ENCODE data around the gene NOS1.
"Not testable (repeated sequence)": the region's sequence is repeated elsewhere in the genome, so short reads cannot be mapped to it uniquely, and the experiment has no call there.

Gene NOS1

GRCh38 chr12:117208811-117209455 is 152.5 kb downstream of the NOS1 start:
- H3K27me3 ChIP-seq (replicated peaks; ENCODE audit: control insufficient read depth, insufficient read depth, low read length): peaks cover 36% of the 10 kb centered on the region
- no peak overlapping the region for H3K4me3 ChIP-seq (ENCODE audit: low read length)
- no peaks in the 10 kb centered on the region for H3K9me3 ChIP-seq (ENCODE audit: control insufficient read depth, low read length)
- no peak for DNase-seq (ENCODE audit: low read depth)
- no peaks in the 10 kb centered on the region for H3K36me3 ChIP-seq (ENCODE audit: control insufficient read depth, insufficient read depth, low read length, severe bottlenecking)
- no peaks in the 10 kb centered on the region for H3K4me1 ChIP-seq (ENCODE audit: control insufficient read depth, insufficient read depth, low read length)
- no peak overlapping the region for H3K9ac ChIP-seq (ENCODE audit: low read length)

GRCh38 chr12:117208206-117208605 is 153.2 kb downstream of the NOS1 start:
- no peak overlapping the region for H3K9ac ChIP-seq (ENCODE audit: low read length)
- H3K9me3 ChIP-seq (ENCODE audit: control insufficient read depth, low read length): no peaks in the 10 kb centered on the region
- DNase-seq (ENCODE audit: low read depth): no peak

GRCh38 chr12:117207675-117208074 is 153.8 kb downstream of the NOS1 start:
- Histone ChIP-seq H3K4me3 (ENCODE audit: low read length) (no peak overlapping the region), H3K27me3 (replicated peaks; ENCODE audit: control insufficient read depth, insufficient read depth, low read length) (peaks cover 30% of the 10 kb centered on the region), H3K4me1 (ENCODE audit: control insufficient read depth, insufficient read depth, low read length) (no peaks in the 10 kb centered on the region), H3K9me3 (ENCODE audit: control insufficient read depth, low read length) (no peaks in the 10 kb centered on the region), H3K36me3 (ENCODE audit: control insufficient read depth, insufficient read depth, low read length, severe bottlenecking) (no peaks in the 10 kb centered on the region), H3K9ac (ENCODE audit: low read length) (no peak overlapping the region)
- no peak for DNase-seq (ENCODE audit: low read depth)

More at GRCh38 chr12:117208206-117208605, 153.2 kb downstream of the NOS1 start:
- Histone ChIP-seq H3K4me3 (ENCODE audit: low read length) (no peak overlapping the region), H3K36me3 (ENCODE audit: control insufficient read depth, insufficient read depth, low read length, severe bottlenecking) (no peaks in the 10 kb centered on the region), H3K27me3 (replicated peaks; ENCODE audit: control insufficient read depth, insufficient read depth, low read length) (peaks cover 29% of the 10 kb centered on the region), H3K4me1 (ENCODE audit: control insufficient read depth, insufficient read depth, low read length) (no peaks in the 10 kb centered on the region)

- no peak overlapping the region for H3K4me3 ChIP-seq (ENCODE audit: low read length)
- H3K4me1 ChIP-seq (ENCODE audit: control insufficient read depth, insufficient read depth, low read length): no peaks in the 10 kb centered on the region
- H3K9me3 ChIP-seq (ENCODE audit: control insufficient read depth, low read length): peaks cover 5% of the 10 kb centered on the region
- no peaks in the 10 kb centered on the region for H3K36me3 ChIP-seq (ENCODE audit: control insufficient read depth, insufficient read depth, low read length, severe bottlenecking)
- DNase-seq (ENCODE audit: low read depth): no peak
- peaks cover 22% of the 10 kb centered on the region for H3K27me3 ChIP-seq (replicated peaks; ENCODE audit: control insufficient read depth, insufficient read depth, low read length)
- no peak overlapping the region for H3K9ac ChIP-seq (ENCODE audit: low read length)
Observed at GRCh38 chr12:117202556-117202955, 158.9 kb downstream of the NOS1 start.

- Histone ChIP-seq H3K4me3 (ENCODE audit: low read length) (no peak overlapping the region), H3K9ac (ENCODE audit: low read length) (no peak overlapping the region), H3K4me1 (ENCODE audit: control insufficient read depth, insufficient read depth, low read length) (no peaks in the 10 kb centered on the region), H3K27me3 (replicated peaks; ENCODE audit: control insufficient read depth, insufficient read depth, low read length) (peaks cover 23% of the 10 kb centered on the region), H3K9me3 (ENCODE audit: control insufficient read depth, low read length) (peaks cover 5% of the 10 kb centered on the region), H3K36me3 (ENCODE audit: control insufficient read depth, insufficient read depth, low read length, severe bottlenecking) (no peaks in the 10 kb centered on the region)
- no peak for DNase-seq (ENCODE audit: low read depth)
Observed at GRCh38 chr12:117202033-117202432, 159.4 kb downstream of the NOS1 start.

- not testable (repeated sequence) for H3K4me1 ChIP-seq (ENCODE audit: control insufficient read depth, insufficient read depth, low read length); H3K9ac ChIP-seq (ENCODE audit: low read length); H3K9me3 ChIP-seq (ENCODE audit: control insufficient read depth, low read length); H3K4me3 ChIP-seq (ENCODE audit: low read length); DNase-seq (ENCODE audit: low read depth); H3K36me3 ChIP-seq (ENCODE audit: control insufficient read depth, insufficient read depth, low read length, severe bottlenecking)
- peaks cover 22% of the 10 kb centered on the region for H3K27me3 ChIP-seq (replicated peaks; ENCODE audit: control insufficient read depth, insufficient read depth, low read length)
Observed at GRCh38 chr12:117199956-117200744, 161.3 kb downstream of the NOS1 start.

GRCh38 chr12:117196334-117196733 is 165.1 kb downstream of the NOS1 start:
- not testable (repeated sequence) for DNase-seq (ENCODE audit: low read depth); H3K4me3 ChIP-seq (ENCODE audit: low read length)

GRCh38 chr12:117195027-117195426 is 166.4 kb downstream of the NOS1 start:
- not testable (repeated sequence) for H3K4me3 ChIP-seq (ENCODE audit: low read length); H3K27me3 ChIP-seq (replicated peaks; ENCODE audit: control insufficient read depth, insufficient read depth, low read length); DNase-seq (ENCODE audit: low read depth); H3K9me3 ChIP-seq (ENCODE audit: control insufficient read depth, low read length); H3K9ac ChIP-seq (ENCODE audit: low read length); H3K36me3 ChIP-seq (ENCODE audit: control insufficient read depth, insufficient read depth, low read length, severe bottlenecking); H3K4me1 ChIP-seq (ENCODE audit: control insufficient read depth, insufficient read depth, low read length)

More at GRCh38 chr12:117196334-117196733, 165.1 kb downstream of the NOS1 start:
- not testable (repeated sequence) for H3K9me3 ChIP-seq (ENCODE audit: control insufficient read depth, low read length); H3K36me3 ChIP-seq (ENCODE audit: control insufficient read depth, insufficient read depth, low read length, severe bottlenecking); H3K4me1 ChIP-seq (ENCODE audit: control insufficient read depth, insufficient read depth, low read length); H3K9ac ChIP-seq (ENCODE audit: low read length)
- peaks cover 10% of the 10 kb centered on the region for H3K27me3 ChIP-seq (replicated peaks; ENCODE audit: control insufficient read depth, insufficient read depth, low read length)

GRCh38 chr12:117193903-117194302 is 167.5 kb downstream of the NOS1 start:
- H3K9me3 ChIP-seq (ENCODE audit: control insufficient read depth, low read length): no peaks in the 10 kb centered on the region
- no peak for DNase-seq (ENCODE audit: low read depth)
- no peaks in the 10 kb centered on the region for H3K36me3 ChIP-seq (ENCODE audit: control insufficient read depth, insufficient read depth, low read length, severe bottlenecking)
- H3K4me1 ChIP-seq (ENCODE audit: control insufficient read depth, insufficient read depth, low read length): peaks cover 17% of the 10 kb centered on the region
- no peak overlapping the region for H3K4me3 ChIP-seq (ENCODE audit: low read length)
- H3K9ac ChIP-seq (ENCODE audit: low read length): no peak overlapping the region
- H3K27me3 ChIP-seq (replicated peaks; ENCODE audit: control insufficient read depth, insufficient read depth, low read length): peaks cover 7% of the 10 kb centered on the region

- H3K27me3 ChIP-seq (replicated peaks; ENCODE audit: control insufficient read depth, insufficient read depth, low read length); H3K9ac ChIP-seq (ENCODE audit: low read length); H3K9me3 ChIP-seq (ENCODE audit: control insufficient read depth, low read length); H3K36me3 ChIP-seq (ENCODE audit: control insufficient read depth, insufficient read depth, low read length, severe bottlenecking); DNase-seq (ENCODE audit: low read depth); H3K4me3 ChIP-seq (ENCODE audit: low read length): not testable (repeated sequence)
- H3K4me1 ChIP-seq (ENCODE audit: control insufficient read depth, insufficient read depth, low read length): peaks cover 22% of the 10 kb centered on the region
Observed at GRCh38 chr12:117192581-117192980, 168.8 kb downstream of the NOS1 start.

GRCh38 chr12:117192057-117192456 is 169.4 kb downstream of the NOS1 start:
- DNase-seq (ENCODE audit: low read depth): no peak

More at GRCh38 chr12:117192057-117192456, 169.4 kb downstream of the NOS1 start:
- H3K4me1 ChIP-seq (ENCODE audit: control insufficient read depth, insufficient read depth, low read length): peaks cover 22% of the 10 kb centered on the region
- H3K36me3 ChIP-seq (ENCODE audit: control insufficient read depth, insufficient read depth, low read length, severe bottlenecking): no peaks in the 10 kb centered on the region
- peaks cover under 1% of the 10 kb centered on the region for H3K27me3 ChIP-seq (replicated peaks; ENCODE audit: control insufficient read depth, insufficient read depth, low read length)
- H3K4me3 ChIP-seq (ENCODE audit: low read length): no peak overlapping the region
- H3K9ac ChIP-seq (ENCODE audit: low read length): no peak overlapping the region
- H3K9me3 ChIP-seq (ENCODE audit: control insufficient read depth, low read length): no peaks in the 10 kb centered on the region

Data from adipocyte (in vitro differentiated cells).